ENCODE measurements around the gene SDK2. TPM values are rescaled to one million over a fixed set of nuclear protein-coding genes. Genes with fewer than 3 reads are reported as not detected.

The SDK2 gene
- polyA plus RNA-seq, 1 of the 3 experiments (the other 2 are of a cell fraction): 0.02 TPM

GRCh38 chr17:73364155-73364522, 280.1 kb downstream of the SDK2 start (continued):
- no peak for TF ChIP-seq GABPA (IDR thresholded peaks at IDR 0.05; ENCODE audit: low read depth)
- TF ChIP-seq, protein P1, sequence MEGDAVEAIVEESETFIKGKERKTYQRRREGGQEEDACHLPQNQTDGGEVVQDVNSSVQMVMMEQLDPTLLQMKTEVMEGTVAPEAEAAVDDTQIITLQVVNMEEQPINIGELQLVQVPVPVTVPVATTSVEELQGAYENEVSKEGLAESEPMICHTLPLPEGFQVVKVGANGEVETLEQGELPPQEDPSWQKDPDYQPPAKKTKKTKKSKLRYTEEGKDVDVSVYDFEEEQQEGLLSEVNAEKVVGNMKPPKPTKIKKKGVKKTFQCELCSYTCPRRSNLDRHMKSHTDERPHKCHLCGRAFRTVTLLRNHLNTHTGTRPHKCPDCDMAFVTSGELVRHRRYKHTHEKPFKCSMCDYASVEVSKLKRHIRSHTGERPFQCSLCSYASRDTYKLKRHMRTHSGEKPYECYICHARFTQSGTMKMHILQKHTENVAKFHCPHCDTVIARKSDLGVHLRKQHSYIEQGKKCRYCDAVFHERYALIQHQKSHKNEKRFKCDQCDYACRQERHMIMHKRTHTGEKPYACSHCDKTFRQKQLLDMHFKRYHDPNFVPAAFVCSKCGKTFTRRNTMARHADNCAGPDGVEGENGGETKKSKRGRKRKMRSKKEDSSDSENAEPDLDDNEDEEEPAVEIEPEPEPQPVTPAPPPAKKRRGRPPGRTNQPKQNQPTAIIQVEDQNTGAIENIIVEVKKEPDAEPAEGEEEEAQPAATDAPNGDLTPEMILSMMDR (IDR thresholded peaks at IDR 0.05): no peak
- no peak for TF ChIP-seq TEAD4 (IDR thresholded peaks at IDR 0.05; ENCODE audit: borderline replicate concordance, insufficient read depth)
- TF ChIP-seq JUND (IDR thresholded peaks at IDR 0.05): no peak
- no peak for TF ChIP-seq MXI1 (IDR thresholded peaks at IDR 0.05; ENCODE audit: low read depth, low read length)
- no peak for TF ChIP-seq NRF1 (IDR thresholded peaks at IDR 0.05; ENCODE audit: low read depth, low read length)

GRCh38 chr17:73363442-73364154, 280.6 kb downstream of the SDK2 start:
- no peaks in the 10 kb centered on the region for H3F3A ChIP-seq (replicated peaks; ENCODE audit: insufficient read depth)
- H3K27ac ChIP-seq (ENCODE audit: low read depth in 2 of 2, low read length in 1 of 2): no peak overlapping the region
- H3K4me3 ChIP-seq (ENCODE audit: low read depth in 2 of 2, low read length in 1 of 2): no peak overlapping the region
- no peaks in the 10 kb centered on the region for H3K79me2 ChIP-seq (ENCODE audit: insufficient read depth)
- H4K20me1 ChIP-seq (ENCODE audit: insufficient read depth): no peaks in the 10 kb centered on the region
- ChIA-PET POLR2A (interaction anchor here (1.0 kb wide), 1 partner anchor 131 kb away, joined by 3 read pairs; a partner anchor contains a TSS), CTCF (interaction anchor here (0.9 to 20.6 kb wide), 6 partner anchors 19 to 174 kb away, joined by 3 to 691 read pairs (median 44); partner anchors contain the start of genes CDC42EP4 and CPSF4L)
- H3K36me3 ChIP-seq (replicated peaks in 1 of 2; ENCODE audit: control insufficient read depth in 1 of 2, insufficient read depth in 2 of 2, low read length in 1 of 2): no peaks in the 10 kb centered on the region
- TF ChIP-seq RAD21 (IDR thresholded peaks at IDR 0.05; ENCODE audit: low read length) (no peak), RCOR1 (IDR thresholded peaks at IDR 0.05; ENCODE audit: low read length) (no peak), FOXM1 (IDR thresholded peaks at IDR 0.05; ENCODE audit: low read depth) (no peak), RFX5 (IDR thresholded peaks at IDR 0.05; ENCODE audit: low read length) (no peak), RXRA (IDR thresholded peaks at IDR 0.05; ENCODE audit: borderline replicate concordance, low read depth) (no peak), NFIC (IDR thresholded peaks at IDR 0.05; ENCODE audit: borderline replicate concordance) (no peak), ELF1 (IDR thresholded peaks at IDR 0.05) (no peak), TEAD4 (IDR thresholded peaks at IDR 0.05; ENCODE audit: borderline replicate concordance, insufficient read depth) (no peak), NRF1 (IDR thresholded peaks at IDR 0.05; ENCODE audit: low read depth, low read length) (no peak), TCF12 (IDR thresholded peaks at IDR 0.05) (no peak)
- TF ChIP-seq, protein P2, sequence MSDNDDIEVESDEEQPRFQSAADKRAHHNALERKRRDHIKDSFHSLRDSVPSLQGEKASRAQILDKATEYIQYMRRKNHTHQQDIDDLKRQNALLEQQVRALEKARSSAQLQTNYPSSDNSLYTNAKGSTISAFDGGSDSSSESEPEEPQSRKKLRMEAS (IDR thresholded peaks at IDR 0.05; ENCODE audit: low read depth): no peak
- TF ChIP-seq, protein P3, sequence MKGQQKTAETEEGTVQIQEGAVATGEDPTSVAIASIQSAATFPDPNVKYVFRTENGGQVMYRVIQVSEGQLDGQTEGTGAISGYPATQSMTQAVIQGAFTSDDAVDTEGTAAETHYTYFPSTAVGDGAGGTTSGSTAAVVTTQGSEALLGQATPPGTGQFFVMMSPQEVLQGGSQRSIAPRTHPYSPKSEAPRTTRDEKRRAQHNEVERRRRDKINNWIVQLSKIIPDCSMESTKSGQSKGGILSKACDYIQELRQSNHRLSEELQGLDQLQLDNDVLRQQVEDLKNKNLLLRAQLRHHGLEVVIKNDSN (IDR thresholded peaks at IDR 0.05; ENCODE audit: borderline replicate concordance, low read depth): no peak
- TF ChIP-seq, protein P1 (IDR thresholded peaks at IDR 0.05): no peak
- no peak overlapping the region for H2AFZ ChIP-seq (ENCODE audit: low read depth)
- no peak overlapping the region for H3K9ac ChIP-seq
- DNase-seq: no peak
- H3K4me1 ChIP-seq (ENCODE audit: control insufficient read depth in 1 of 2, insufficient read depth in 2 of 2, low read depth in 1 of 2, low read length in 1 of 2): peaks cover 0 to 28% of the 10 kb centered on the region in 2 experiments; a peak in 1 of 4 replicates
- 0 out of 2 replicates have a peak, but pooled peaks cover 7% of the 10 kb centered on the region for H3K27me3 ChIP-seq (ENCODE audit: insufficient read depth)
- no peak overlapping the region for H3K4me2 ChIP-seq
- WGBS (ENCODE audit: low lambda C conversion rate): 76% methylated on average over 8 of the region's 8 CpGs
- H3K9me2 ChIP-seq: no peaks in the 10 kb centered on the region
- H3K9me3 ChIP-seq: no peaks in the 10 kb centered on the region
